Hematopoietic multipotent progenitor cell treated with erythropoietin and hydrocortisone succinate and interleukin-3 and kit ligand, for 17 days (in vitro differentiated cells): ENCODE results near the gene PEDS1.
"Not testable (repeated sequence)": the region's sequence is repeated elsewhere in the genome, so short reads cannot be mapped to it uniquely, and the experiment has no call there.

ENCODE experiments used
- DNase-seq: peaks from one replicate; pipeline ENCODE4 v3.0.0-alpha.2; 2015; ENCODE audit warnings: low spot score

Gene PEDS1

GRCh38 chr20:50135157-50135556 lies 18.4 kb downstream of the PEDS1 start:
- not testable (repeated sequence) for DNase-seq

GRCh38 chr20:50133474-50134217 lies 19.9 kb downstream of the PEDS1 start:
- DNase-seq, result no peak

- DNase-seq, result no peak
These were observed 20.5 kb downstream of the PEDS1 start for GRCh38 chr20:50133041-50133440.

DNA sequence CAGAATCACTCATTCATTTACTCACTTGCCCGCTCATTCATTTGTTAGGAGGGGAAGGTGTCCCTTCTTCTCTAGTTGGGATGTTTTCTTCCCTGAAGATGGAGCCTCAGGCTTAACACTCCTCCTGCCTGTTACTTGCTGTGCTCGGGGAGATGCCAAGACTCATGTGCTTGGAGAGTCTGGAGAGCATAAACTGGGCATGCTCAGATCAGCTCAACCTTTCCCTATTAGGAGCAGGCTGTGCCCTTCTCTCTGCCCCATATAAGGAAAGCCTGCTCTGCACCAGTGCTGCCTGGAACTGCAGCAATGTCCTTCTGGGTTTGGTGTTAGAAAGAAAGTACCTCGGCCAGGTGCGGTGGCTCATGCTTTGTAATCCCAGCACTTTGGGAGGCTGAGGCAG lies 22.5 kb downstream of the PEDS1 start:
- DNase-seq, result no peak

DNA sequence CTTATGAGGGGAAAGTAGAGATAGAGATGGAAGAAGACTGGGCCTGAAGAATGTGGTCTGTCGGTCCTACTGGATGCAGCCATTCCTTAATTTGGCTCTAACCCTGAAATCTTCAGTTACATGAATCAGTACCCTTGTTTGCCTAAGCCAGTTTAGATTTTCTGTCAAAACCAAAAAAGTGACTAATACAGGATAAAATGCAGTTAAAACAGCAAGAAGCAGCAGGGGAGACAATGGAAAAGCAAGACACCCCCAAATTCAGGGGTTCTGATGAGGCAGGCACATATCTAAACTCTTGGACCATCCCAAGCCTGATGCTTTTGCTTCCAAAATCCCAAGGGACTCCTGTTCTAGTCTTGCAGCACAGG lies 23.2 kb downstream of the PEDS1 start:
- no peak for DNase-seq

GRCh38 chr20:50129662-50130355 lies 23.7 kb downstream of the PEDS1 start:
- DNase-seq, result peak; percentile 50

GRCh38 chr20:50128520-50128905 lies 25.0 kb downstream of the PEDS1 start:
- no peak for DNase-seq

DNA sequence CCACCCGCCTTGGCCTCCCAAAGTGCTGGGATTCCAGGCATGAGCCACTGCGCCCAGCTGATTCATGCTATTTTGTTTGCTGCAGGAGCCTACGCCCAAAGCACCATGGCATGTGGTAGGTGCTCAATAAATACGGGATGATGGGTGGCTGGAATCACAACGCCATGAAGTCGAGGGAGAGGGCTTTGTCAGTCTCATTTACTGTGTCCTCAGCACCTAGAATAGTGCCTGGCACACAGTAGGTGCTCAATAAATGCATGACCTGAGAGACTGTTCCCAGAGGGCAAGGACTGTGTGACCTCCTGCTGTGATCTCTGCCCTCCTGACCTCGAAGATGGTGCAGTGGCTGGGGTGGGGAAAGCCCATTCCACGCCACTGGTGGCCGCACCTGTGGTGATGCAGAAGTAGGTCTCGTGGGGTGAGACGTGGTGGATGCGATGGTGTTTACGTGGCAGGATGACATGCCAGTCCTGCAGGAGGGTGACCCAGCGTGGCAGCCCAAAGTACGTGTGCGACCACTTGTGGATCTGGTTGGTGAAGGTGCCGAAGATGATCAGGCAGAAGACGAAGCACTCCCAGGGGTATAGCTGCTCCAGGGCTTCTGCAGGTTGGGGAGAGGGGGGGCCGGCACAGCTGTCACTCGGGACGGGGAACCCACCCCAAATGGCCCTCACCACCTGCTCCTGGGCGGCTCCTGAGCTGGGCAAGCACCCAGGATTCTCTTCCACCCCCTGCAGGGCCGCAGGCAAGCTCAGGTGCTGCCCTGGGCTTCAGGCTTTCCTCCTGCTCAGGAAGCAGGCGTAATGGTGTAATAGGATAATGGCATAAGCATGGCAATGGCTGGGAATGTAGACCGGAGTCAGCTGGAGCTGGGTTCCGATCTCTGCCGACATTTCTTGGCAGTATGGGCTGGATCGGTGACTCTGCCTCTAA lies 25.7 kb downstream of the PEDS1 start:
- no peak for DNase-seq

GRCh38 chr20:50126662-50127061 lies 26.9 kb downstream of the PEDS1 start:
- no peak for DNase-seq

DNA sequence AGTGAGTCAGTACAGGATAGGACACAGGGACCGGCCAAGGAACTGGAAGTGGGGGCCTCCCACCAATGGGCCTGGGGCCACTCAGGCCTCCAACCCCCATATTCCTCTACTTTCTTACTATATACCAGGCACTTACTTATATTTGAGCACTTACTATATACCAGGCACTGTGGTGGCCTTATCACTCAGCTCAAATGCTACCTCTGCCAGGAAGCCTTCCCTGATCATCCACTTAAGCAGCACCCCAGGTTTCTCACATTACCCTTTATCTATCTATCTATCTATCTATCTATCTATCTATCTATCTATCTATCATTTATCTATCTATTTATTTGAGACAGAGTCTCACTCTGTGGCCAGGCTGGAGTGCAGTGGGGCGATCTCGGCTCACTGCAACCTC lies 28.2 kb downstream of the PEDS1 start:
- DNase-seq, result no peak

DNA sequence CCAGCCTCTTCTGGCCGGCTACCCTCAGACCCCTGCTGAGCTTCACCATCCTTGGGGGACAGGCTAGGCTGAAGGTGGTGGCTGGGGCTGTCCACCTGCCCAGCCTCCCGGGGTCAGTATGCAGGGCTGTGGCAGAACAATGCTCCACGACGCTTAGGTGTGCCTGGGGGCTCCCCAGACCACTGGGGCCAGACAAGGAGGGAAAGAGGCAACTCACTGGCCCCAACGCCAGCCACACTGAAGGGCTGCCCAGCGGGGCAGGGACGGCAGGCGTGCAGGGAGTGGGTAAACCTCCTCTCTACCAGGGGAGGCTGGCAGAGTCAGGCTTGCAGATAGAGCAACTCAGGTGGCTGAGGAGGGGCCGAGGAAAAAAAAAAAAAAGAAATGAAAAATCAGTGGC lies 29.0 kb downstream of the PEDS1 start:
- DNase-seq, result no peak

- no peak for DNase-seq
These were observed 30.1 kb downstream of the PEDS1 start for GRCh38 chr20:50123418-50123817.

DNA sequence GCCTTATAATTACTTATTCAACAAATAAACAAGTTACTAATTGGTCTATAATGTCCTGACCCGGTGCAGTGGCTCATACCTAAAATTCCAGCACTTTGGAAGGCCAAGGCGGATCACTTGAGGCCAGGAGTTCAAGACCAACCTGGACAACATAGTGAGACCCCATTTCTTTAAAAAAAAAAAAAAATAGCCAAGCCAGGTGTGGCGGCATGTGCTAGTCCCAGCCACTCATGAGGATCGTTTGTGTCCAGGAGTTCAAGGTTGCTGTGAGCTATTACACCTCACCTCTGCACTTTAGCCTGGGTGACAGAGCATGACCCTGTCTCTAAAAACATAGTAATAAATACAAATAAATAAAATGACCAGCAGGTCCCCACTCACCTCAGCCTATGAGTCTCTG lies 30.8 kb downstream of the PEDS1 start:
- DNase-seq, result no peak

- DNase-seq, result no peak
These were observed 31.7 kb downstream of the PEDS1 start for GRCh38 chr20:50121858-50122271.

DNA sequence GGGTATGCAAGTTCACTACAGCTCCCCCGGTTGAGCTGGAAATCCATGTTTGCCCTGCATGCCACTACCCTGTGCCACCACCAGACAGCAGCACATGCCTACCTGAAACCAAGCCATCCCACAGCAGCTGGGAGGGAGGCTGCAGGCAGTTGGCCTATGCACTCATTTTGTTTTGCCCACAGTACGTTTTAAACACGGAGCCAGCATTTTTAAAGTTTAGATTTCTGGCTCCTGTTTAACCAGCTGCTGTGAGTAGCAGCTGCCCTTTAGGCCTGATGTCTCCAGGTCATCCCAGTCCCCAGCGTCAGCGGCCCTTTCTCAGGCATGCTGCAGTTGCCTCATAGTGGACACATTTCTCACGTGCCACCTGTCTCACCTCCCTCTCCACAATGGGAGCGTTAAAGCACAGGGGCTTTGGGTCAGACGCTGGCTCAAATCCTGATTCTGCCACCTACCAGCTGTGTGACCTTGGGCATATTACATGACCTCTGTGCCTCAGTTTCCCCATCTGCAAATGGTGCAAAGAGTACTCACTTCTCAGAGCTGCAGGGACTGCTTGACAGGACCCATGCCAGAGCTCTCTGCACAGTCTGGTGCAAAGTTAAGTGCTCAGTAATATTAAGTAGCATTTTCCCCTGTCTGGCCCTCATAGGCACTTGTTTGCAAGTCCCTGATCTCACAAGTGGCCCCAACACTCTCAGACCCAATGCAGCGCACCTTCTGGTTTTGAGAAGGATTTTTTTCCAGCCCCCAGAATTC lies 32.4 kb downstream of the PEDS1 start:
- DNase-seq, result peak; percentile 84

DNA sequence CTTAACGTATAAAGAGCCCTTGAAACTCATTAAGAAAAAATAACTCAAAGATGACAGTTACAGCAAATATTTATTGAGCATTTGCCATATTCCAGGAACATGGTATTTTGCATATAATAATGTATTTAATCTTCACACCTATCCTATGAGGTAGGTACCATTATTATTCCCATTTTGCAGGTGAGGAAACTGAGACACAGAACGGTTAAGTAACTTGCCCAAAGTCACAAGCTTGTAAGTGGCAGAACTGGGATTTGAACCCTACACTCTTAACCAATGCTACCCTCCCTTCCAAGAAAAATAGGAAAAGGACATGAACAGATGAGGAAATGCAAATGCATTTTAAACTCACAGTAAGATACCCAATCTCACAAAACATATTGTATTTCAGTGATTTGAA lies 35.3 kb downstream of the PEDS1 start:
- no peak for DNase-seq

DNA sequence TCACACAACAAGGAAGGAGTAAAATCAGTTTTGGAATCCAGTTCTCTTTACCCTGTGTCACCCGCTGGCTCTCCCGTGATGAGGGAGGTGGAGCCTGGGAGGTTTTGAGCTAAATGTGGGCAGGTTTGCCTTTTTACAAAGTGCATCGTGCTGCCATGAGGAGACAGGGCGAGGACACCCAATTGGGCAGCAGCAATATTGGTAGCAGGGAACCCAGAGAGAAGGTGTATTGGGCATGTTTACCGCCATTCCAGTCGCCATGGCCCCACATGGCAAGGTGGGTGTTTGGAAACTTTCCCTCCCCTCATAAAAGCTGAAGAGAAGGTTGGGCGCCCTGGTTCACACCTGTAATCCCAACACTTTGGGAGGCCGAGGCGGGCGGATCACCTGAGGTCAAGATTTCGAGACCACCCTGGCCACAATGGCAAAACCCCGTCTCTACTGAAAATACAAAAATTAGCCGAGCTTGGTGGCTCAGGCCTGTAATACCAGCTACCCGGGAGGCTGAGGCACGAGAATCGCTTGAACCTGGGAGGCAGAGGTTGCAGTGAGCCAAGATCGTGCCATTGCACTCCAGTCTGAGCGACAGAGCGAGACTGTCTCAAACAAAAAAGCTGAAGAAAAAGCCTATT lies 37.0 kb downstream of the PEDS1 start:
- no peak for DNase-seq

- peak; percentile 95 for DNase-seq
These were observed 37.7 kb downstream of the PEDS1 start for GRCh38 chr20:50115591-50116367.

DNA sequence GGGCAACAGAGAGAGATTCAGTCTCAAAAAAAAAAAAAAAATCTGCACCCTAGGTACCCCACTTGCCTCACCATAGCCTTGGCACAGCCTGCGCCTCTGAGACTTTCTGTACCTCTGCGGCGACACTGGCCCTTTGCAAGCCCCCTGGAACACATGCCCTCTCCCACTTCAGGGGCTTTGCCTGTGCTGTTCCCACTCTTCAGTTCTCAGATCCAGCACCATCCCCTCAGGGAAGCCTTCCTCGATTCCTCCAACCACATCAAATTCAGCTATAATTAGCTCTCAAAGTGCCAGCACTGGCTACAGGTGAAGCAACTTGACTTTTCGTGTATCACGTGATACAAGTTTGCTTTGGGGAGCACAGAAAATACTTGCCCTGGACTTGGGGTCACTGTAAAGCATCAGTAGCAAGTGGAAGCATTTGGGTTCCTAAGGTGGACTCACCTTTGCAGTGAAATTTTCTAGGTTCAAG lies 38.4 kb downstream of the PEDS1 start:
- DNase-seq, result no peak

- no peak for DNase-seq
These were observed 39.9 kb downstream of the PEDS1 start for GRCh38 chr20:50113420-50114224.
